ENCODE results near the gene PCBP2.
"Not testable (repeated sequence)": the region's sequence is repeated elsewhere in the genome, so short reads cannot be mapped to it uniquely, and the experiment has no call there.

Gene PCBP2

DNA sequence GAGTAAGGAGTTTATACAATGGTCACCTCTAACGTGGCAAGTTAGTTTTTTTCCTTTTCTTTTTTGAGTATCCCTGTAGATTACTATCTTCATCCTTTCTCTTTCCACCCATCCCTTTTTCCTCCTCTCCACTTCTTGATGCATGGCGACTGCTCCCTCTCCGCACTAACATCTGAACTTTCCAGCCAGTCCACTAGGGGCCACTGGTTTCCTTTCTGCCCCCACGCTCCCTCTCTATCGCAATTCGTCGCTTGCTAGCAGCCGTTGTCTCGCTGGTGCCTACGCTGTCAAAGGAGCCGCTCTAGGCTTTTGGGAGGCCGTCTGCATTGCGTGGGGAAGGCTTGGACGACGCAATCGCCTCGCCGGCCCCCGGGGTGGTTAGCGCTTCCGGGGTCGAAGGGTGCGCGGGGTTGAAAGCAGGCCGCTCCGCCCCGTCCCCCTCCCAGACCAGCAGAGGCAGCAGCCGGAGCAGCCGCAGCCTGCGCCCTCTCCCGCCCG lies at the start of gene PCBP2:
Gene PCBP2, plus strand, starts transcription at position 442 of the 498 bp plus-strand sequence. CDS start 2,699 bp downstream, outside the sequence.
- peak within 1 kb of the TSS; percentile 96 to 99 (median 98) for H3K27ac ChIP-seq
- peaks cover 51 to 67% (median 62%) of the 10 kb centered on the region in 11 experiments for H3K36me3 ChIP-seq
- peak in 3 of 11 experiments; percentile 14 to 42 (median 25); a peak in 2 of 22 replicates for TF ChIP-seq Cebpa-rat (IDR thresholded peaks at IDR 0.05)
- no peaks in the 10 kb centered on the region for H3K9me3 ChIP-seq (replicated peaks in 1 of 11)
- H3K4me3 ChIP-seq: peak within 1 kb of the TSS; percentile 72 to 91 (median 84)
- no peaks in the 10 kb centered on the region for H3K27me3 ChIP-seq
- peak within 1 kb of the TSS; percentile 97 to 100 (median 99) for H3K9ac ChIP-seq
- H3K4me2 ChIP-seq: peak within 1 kb of the TSS; percentile 79 to 94 (median 88)
- peaks cover 45 to 75% (median 54%) of the 10 kb centered on the region in 11 experiments for H4K20me1 ChIP-seq
- H3K4me1 ChIP-seq: peaks cover 18 to 37% (median 23%) of the 10 kb centered on the region in 10 experiments

DNA sequence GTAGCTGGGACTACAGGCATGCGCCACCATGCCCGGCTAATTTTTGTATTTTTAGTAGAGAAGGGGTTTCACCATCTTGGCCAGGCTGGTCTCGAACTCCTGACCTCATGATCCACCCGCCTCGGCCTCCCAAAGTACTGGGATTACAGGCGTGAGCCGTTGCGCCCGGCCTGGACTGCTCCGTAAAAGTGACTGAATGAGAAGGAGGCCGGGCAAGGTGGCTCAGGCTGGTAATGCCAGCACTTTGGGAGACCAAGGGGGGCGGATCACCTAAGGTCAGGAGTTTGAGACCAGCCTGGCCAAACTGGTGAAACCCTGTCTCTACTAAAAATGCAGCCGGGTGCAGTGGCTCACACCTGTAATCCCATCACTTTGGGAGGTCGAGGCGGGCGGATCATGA lies 49.6 kb upstream of the PCBP2 start:
- H3K4me3 ChIP-seq; H3K9me3 ChIP-seq (replicated peaks in 1 of 11); H3K4me2 ChIP-seq; H3K9ac ChIP-seq; H3K4me1 ChIP-seq; H3K27ac ChIP-seq; H3K27me3 ChIP-seq: not testable (repeated sequence)
- peaks cover 65 to 100% (median 88%) of the 10 kb centered on the region in 11 experiments for H3K36me3 ChIP-seq
- H4K20me1 ChIP-seq: peaks cover 11 to 100% (median 64%) of the 10 kb centered on the region in 11 experiments; a peak in 21 of 22 replicates

DNA sequence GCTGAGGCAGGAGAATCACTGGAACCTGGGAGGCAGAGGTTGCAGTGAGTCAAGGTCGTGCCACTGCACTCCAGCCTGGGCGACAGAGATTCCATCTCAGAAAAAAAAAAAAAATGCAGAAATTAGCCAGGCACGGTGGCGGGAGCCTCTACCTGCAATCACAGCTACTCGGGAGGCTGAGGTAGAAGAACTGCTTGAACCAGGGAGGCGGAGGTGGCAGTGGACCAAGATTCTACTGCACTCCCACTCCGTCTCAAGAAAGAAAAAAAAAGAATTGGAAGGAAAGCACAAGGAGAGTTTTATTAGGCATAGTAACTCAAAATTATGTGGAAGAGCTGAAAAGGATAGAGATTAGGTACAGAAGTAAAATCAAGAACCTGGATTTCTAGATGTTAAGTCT lies 49.0 kb upstream of the PCBP2 start:
- no peak for TF ChIP-seq Cebpa-rat (IDR thresholded peaks at IDR 0.05)
- H3K4me1 ChIP-seq: 0 out of 20 replicates have a peak, but pooled peaks cover 0 to 4% (median 0%) of the 10 kb centered on the region in 10 experiments
- H3K27me3 ChIP-seq: no peaks in the 10 kb centered on the region
- H3K4me3 ChIP-seq: no peak overlapping the region
- H4K20me1 ChIP-seq: peaks cover 11 to 97% (median 59%) of the 10 kb centered on the region in 11 experiments; a peak in 21 of 22 replicates
- no peak overlapping the region for H3K4me2 ChIP-seq
- H3K9me3 ChIP-seq (replicated peaks in 1 of 11): peaks cover 0 to 4% (median 0%) of the 10 kb centered on the region in 11 experiments; a peak in 2 of 22 replicates
- peaks cover 70 to 100% (median 88%) of the 10 kb centered on the region in 11 experiments for H3K36me3 ChIP-seq
- H3K27ac ChIP-seq: no peak overlapping the region
- no peak overlapping the region for H3K9ac ChIP-seq

DNA sequence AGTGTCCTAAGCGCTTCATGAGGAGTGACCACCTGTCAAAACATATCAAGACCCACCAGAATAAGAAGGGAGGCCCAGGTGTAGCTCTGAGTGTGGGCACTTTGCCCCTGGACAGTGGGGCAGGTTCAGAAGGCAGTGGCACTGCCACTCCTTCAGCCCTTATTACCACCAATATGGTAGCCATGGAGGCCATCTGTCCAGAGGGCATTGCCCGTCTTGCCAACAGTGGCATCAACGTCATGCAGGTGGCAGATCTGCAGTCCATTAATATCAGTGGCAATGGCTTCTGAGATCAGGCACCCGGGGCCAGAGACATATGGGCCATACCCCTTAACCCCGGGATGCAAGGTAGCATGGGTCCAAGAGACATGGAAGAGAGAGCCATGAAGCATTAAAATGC lies 41.0 kb upstream of the PCBP2 start:
- H3K27ac ChIP-seq: no peak overlapping the region
- H3K4me3 ChIP-seq: no peak overlapping the region
- H3K27me3 ChIP-seq: peaks cover 0 to 12% (median 0%) of the 10 kb centered on the region in 11 experiments; a peak in 4 of 22 replicates
- H3K36me3 ChIP-seq: peaks cover 76 to 90% (median 82%) of the 10 kb centered on the region in 11 experiments
- H3K9ac ChIP-seq: no peak overlapping the region
- H3K9me3 ChIP-seq (replicated peaks in 1 of 11): no peaks in the 10 kb centered on the region
- peaks cover 0 to 90% (median 23%) of the 10 kb centered on the region in 11 experiments; a peak in 18 of 22 replicates for H4K20me1 ChIP-seq
- no peak overlapping the region; a peak in 1 of 22 replicates for H3K4me2 ChIP-seq
- H3K4me1 ChIP-seq: peaks cover 30 to 41% (median 34%) of the 10 kb centered on the region in 10 experiments
- no peak for TF ChIP-seq Cebpa-rat (IDR thresholded peaks at IDR 0.05)

DNA sequence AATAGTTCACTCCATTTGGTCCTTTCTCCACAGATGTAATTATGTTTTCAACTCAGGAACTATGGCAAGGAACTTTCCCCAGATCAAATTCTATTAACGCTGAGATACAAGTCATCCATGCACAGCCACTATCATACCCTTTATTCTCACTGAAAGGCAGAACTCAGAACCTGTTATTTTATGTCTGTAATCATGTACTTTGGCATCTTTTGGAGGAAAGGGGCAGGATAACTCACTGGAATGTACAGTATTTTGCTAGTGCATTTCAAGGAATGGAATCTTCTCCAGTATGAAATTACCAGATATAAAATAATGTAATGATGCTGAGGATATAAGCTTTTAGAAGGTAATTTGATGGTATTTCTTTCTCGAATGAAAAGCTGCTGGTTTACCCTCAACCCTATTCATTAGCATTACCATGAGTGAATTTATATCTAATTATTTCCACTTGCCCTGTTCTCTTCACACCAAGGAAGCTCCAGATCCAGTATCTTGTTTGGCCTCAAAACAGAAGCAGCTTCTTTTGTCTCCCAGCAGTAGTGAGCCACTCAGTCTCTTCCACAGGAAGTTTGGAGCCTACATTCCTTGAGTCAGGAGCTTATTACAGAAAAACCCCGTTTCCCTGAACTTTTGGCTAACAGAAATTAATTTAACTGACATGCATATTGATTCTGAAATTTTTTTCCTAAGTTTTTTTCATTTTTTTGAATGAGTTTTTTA lies 38.3 kb upstream of the PCBP2 start:
- Histone ChIP-seq H3K9ac (no peak overlapping the region), H3K27me3 (peaks cover 0 to 20% (median 0%) of the 10 kb centered on the region in 11 experiments; a peak in 9 of 22 replicates), H3K4me2 (peak overlapping the region in 7 of 11 experiments; percentile 1 to 49 (median 36); a peak in 10 of 22 replicates), H4K20me1 (peaks cover 0 to 93% (median 26%) of the 10 kb centered on the region in 11 experiments; a peak in 14 of 22 replicates), H3K4me1 (peaks cover 55 to 67% (median 59%) of the 10 kb centered on the region in 10 experiments), H3K4me3 (no peak overlapping the region), H3K9me3 (replicated peaks in 1 of 11) (no peaks in the 10 kb centered on the region), H3K36me3 (peaks cover 51 to 63% (median 55%) of the 10 kb centered on the region in 11 experiments), H3K27ac (no peak overlapping the region)
- TF ChIP-seq Cebpa-rat (IDR thresholded peaks at IDR 0.05): no peak

DNA sequence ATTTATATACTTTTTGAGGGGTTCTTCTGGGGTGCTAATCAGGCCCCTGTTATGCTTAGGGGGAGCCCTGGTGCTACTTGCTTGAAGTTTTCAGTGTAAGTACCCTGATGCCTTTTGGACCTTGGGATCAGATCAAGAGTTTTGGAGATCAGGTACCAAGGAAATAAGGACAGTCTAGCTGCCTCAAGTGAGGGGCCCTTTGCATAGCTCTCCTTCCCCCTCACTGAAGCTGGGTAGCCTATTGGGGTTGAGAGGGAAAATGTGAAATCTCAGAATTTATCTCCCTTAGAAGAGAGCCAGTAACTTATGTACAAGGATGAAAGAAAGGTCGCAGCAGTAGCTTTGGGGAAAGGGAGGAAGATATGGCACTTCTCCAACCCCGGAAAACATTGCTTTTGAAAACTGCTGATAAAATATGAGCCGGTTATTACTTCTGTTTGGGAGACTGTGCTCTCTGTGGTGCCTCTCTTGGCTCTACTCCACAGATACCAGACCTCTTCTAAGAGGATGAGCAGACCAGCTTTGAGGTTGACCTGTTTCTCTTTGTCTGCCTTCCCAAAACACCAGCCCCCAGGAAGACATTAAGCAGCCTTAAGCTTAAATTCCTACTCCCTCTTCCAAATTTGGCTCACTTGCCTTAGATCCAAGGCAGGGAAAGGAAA lies 37.0 kb upstream of the PCBP2 start:
- Histone ChIP-seq H3K27ac (no peak overlapping the region), H3K4me1 (peaks cover 61 to 80% (median 71%) of the 10 kb centered on the region in 10 experiments), H3K36me3 (peaks cover 38 to 51% (median 43%) of the 10 kb centered on the region in 11 experiments), H3K9me3 (replicated peaks in 1 of 11) (no peaks in the 10 kb centered on the region), H3K4me3 (no peak overlapping the region), H3K9ac (no peak overlapping the region), H3K27me3 (peaks cover 0 to 32% (median 8%) of the 10 kb centered on the region in 11 experiments; a peak in 12 of 22 replicates), H3K4me2 (peak overlapping the region; percentile 19 to 90 (median 38); a peak in 19 of 22 replicates), H4K20me1 (peaks cover 0 to 81% (median 26%) of the 10 kb centered on the region in 11 experiments; a peak in 13 of 22 replicates)
- no peak for TF ChIP-seq Cebpa-rat (IDR thresholded peaks at IDR 0.05)

DNA sequence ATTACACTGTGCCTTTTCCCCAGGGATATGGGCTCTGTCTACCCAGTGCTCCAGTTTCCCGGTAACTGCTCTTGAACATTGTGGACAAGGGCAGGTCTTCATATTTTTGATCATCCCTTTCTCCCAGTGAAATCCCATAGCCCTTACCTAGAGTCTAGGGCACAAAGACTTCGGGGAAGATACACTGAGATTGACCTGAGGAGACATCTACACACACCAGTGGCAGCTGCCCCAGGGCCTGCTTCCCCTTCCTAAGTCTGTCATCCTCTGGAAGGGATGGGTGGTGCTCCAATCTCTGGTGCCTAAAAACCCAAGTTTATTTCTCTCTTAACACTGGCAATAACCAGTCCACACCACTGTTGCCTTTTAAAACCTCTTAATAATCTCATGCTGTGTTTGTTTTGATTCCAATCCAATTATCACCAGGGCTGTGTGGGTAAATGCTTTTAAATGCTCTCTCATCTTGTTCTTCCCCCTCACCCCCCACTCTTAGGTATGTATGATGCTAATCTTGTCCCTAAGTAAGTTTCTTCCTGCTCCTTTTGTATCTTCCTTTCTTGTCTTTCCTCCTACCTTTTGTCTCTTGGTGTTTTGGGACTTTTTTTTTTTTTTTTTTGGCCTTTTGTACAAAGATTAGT lies 36.0 kb upstream of the PCBP2 start:
- not testable (repeated sequence) for H3K9me3 ChIP-seq (replicated peaks in 1 of 11); H3K27ac ChIP-seq; H3K4me3 ChIP-seq; H3K9ac ChIP-seq
- Histone ChIP-seq H3K36me3 (peaks cover 28 to 41% (median 33%) of the 10 kb centered on the region in 11 experiments), H3K27me3 (peaks cover 0 to 42% (median 8%) of the 10 kb centered on the region in 11 experiments; a peak in 12 of 22 replicates), H3K4me2 (peak overlapping the region; percentile 19 to 90 (median 38); a peak in 20 of 22 replicates), H3K4me1 (peaks cover 66 to 90% (median 80%) of the 10 kb centered on the region in 10 experiments), H4K20me1 (peaks cover 0 to 73% (median 25%) of the 10 kb centered on the region in 11 experiments; a peak in 13 of 22 replicates)

DNA sequence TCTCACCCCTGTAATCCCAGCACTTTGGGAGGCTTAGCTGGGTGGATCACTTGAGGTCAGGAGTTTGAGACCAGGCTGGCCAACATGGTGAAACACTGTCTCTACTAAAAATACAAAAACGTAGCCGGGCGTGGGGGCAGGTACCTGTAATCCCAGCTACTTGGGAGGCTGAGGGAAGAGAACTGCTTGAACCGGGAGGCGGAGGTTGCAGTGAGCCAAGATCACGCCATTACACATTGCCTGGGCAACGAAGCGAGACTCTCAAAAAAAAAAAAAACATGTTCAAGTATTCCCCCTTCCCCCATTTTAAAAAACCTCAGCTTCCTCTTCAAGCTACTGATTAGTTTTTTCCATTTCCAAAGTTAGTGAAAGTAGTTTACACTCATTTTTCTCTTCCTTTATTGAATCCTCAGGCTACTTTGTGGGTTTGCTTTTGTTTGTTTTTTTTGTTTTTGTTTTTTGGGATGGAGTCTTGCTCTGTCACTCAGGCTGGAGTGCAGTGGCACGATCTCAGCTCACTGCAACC lies 34.5 kb upstream of the PCBP2 start:
- H3K9me3 ChIP-seq (replicated peaks in 1 of 11): not testable (repeated sequence)
- Histone ChIP-seq H3K27me3 (peaks cover 0 to 47% (median 8%) of the 10 kb centered on the region in 11 experiments; a peak in 12 of 22 replicates), H3K9ac (peak overlapping the region in 2 of 11 experiments; percentile 26 to 31; a peak in 3 of 22 replicates), H3K27ac (peak overlapping the region in 10 of 11 experiments; percentile 19 to 60 (median 49); a peak in 19 of 22 replicates), H3K4me2 (peak overlapping the region; percentile 76 to 93 (median 86)), H4K20me1 (peaks cover 0 to 59% (median 22%) of the 10 kb centered on the region in 11 experiments; a peak in 13 of 22 replicates), H3K4me1 (peaks cover 65 to 91% (median 79%) of the 10 kb centered on the region in 10 experiments), H3K4me3 (0 out of 20 replicates have a peak overlapping the region, but pooled peaks of 1 of the 10 experiments have one; percentile 13), H3K36me3 (peaks cover 14 to 27% (median 18%) of the 10 kb centered on the region in 11 experiments; a peak in 20 of 22 replicates)
